Astrocyte (in vitro differentiated cells and primary cell): ENCODE measurements around the gene BMP7.

ENCODE experiments used
- EZH2 ChIP-seq: IDR thresholded peaks from 2 replicates; pipeline ENCODE4 v1.6.1; 2012; ENCODE audit warnings: mild to moderate bottlenecking, low read length, inconsistent platforms; ENCODE audit not compliant: insufficient read depth
- TF ChIP-seq, protein P1 (sequence below): IDR thresholded peaks from 2 replicates; pipeline ENCODE4 v1.5.1; 2011; ENCODE audit warnings: low read depth, mild to moderate bottlenecking, inconsistent platforms, low read length, moderate library complexity; ENCODE audit not compliant: insufficient read depth

DNA sequence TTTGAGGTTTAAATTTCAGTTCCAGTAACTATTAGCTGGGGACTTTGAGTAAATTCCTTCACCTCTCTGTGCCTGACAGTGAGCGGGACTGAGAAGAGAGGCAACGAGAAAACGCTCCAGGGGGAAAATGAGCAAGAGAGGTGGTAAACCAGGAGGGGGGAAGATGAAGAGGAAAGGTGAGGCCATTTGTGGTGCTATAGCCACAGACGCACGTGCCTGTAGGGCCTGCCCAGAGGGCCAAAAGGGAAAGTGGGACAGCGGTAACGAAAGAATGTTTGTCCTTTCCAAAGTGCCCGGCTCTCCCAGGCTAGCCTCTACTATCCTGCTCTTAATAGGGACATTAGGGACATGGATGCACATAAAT lies 99.2 kb downstream of the BMP7 start:
- TF ChIP-seq, protein P1, sequence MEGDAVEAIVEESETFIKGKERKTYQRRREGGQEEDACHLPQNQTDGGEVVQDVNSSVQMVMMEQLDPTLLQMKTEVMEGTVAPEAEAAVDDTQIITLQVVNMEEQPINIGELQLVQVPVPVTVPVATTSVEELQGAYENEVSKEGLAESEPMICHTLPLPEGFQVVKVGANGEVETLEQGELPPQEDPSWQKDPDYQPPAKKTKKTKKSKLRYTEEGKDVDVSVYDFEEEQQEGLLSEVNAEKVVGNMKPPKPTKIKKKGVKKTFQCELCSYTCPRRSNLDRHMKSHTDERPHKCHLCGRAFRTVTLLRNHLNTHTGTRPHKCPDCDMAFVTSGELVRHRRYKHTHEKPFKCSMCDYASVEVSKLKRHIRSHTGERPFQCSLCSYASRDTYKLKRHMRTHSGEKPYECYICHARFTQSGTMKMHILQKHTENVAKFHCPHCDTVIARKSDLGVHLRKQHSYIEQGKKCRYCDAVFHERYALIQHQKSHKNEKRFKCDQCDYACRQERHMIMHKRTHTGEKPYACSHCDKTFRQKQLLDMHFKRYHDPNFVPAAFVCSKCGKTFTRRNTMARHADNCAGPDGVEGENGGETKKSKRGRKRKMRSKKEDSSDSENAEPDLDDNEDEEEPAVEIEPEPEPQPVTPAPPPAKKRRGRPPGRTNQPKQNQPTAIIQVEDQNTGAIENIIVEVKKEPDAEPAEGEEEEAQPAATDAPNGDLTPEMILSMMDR = no peak
- TF ChIP-seq EZH2 = no peak
